ENCODE measurements around the gene DLG2.

DLG2 gene

DNA sequence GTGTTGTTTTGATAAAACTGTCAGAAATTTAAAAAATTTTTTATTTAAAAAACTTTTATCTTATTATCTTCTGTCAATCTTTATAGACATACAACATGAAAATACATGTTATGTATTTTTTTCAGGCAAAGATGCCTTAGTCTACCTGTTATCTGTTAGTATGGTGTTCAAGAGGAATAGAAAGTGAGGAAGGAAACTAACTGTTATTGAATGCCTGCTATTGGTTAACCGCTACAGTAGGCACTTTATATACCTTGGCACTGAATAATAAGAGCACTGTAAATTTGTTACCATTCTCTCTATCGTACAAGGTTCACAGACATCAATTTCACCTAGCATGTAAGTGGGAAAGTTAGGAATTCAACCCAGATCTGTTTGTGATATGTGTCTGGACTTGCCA, 2068.9 kb downstream of the DLG2 start:
- Histone ChIP-seq H3K9me3 (replicated peaks; ENCODE audit: insufficient read depth, low read length) (no peaks in the 10 kb centered on the region), H3K36me3 (replicated peaks; ENCODE audit: insufficient read depth, low read length) (no peaks in the 10 kb centered on the region), H2AFZ (ENCODE audit: low read length) (no peak overlapping the region), H3K9me2 (replicated peaks; ENCODE audit: insufficient read depth, low read length) (no peaks in the 10 kb centered on the region), H3K4me1 (ENCODE audit: low read length) (no peaks in the 10 kb centered on the region), H3F3A (ENCODE audit: insufficient read depth, low read length) (no peaks in the 10 kb centered on the region), H4K20me1 (ENCODE audit: insufficient read depth, low read length) (no peaks in the 10 kb centered on the region), H3K79me2 (ENCODE audit: low read length) (no peaks in the 10 kb centered on the region), H3K4me3 (ENCODE audit: low read length) (no peak overlapping the region), H3K27me3 (replicated peaks; ENCODE audit: insufficient read depth, low read length) (no peaks in the 10 kb centered on the region), H3K9ac (ENCODE audit: low read length) (no peak overlapping the region), H3K27ac (ENCODE audit: low read length) (no peak overlapping the region), H3K4me2 (ENCODE audit: low read depth, low read length) (no peak overlapping the region)
- TF ChIP-seq EZH2phosphoT487 (IDR thresholded peaks at IDR 0.05; ENCODE audit: low read length) (no peak), EZH2 (optimal IDR thresholded peaks at IDR 0.05; ENCODE audit: low read depth, low read length) (no peak)
- TF ChIP-seq, protein P1, sequence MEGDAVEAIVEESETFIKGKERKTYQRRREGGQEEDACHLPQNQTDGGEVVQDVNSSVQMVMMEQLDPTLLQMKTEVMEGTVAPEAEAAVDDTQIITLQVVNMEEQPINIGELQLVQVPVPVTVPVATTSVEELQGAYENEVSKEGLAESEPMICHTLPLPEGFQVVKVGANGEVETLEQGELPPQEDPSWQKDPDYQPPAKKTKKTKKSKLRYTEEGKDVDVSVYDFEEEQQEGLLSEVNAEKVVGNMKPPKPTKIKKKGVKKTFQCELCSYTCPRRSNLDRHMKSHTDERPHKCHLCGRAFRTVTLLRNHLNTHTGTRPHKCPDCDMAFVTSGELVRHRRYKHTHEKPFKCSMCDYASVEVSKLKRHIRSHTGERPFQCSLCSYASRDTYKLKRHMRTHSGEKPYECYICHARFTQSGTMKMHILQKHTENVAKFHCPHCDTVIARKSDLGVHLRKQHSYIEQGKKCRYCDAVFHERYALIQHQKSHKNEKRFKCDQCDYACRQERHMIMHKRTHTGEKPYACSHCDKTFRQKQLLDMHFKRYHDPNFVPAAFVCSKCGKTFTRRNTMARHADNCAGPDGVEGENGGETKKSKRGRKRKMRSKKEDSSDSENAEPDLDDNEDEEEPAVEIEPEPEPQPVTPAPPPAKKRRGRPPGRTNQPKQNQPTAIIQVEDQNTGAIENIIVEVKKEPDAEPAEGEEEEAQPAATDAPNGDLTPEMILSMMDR (IDR thresholded peaks at IDR 0.05; ENCODE audit: low read length), result no peak
- DNase-seq, result no peak

DNA sequence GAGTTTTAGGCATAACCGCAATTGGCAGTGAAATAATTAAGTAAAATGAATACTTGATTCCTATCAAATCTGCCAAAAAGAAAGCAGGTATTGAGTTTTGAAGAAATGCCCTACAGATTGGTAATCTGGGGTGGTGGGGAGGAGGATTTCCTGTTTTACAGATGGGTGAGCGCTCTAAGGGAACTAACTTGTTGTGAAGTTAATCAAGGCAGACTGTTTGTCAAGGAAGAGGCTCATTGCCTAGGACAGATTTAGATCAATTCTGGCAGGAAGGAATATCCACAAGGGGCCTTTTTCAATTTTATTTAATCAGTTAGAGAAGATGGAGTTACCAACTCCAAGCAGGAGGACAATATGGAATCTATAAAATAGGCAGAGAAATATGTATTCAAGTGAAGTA, 2069.5 kb downstream of the DLG2 start:
- Histone ChIP-seq H3K27me3 (replicated peaks; ENCODE audit: insufficient read depth, low read length) (no peaks in the 10 kb centered on the region), H3K4me1 (ENCODE audit: low read length) (no peaks in the 10 kb centered on the region), H3F3A (ENCODE audit: insufficient read depth, low read length) (no peaks in the 10 kb centered on the region), H3K9ac (ENCODE audit: low read length) (no peak overlapping the region), H3K79me2 (ENCODE audit: low read length) (no peaks in the 10 kb centered on the region), H3K4me2 (ENCODE audit: low read depth, low read length) (no peak overlapping the region), H3K9me3 (replicated peaks; ENCODE audit: insufficient read depth, low read length) (no peaks in the 10 kb centered on the region), H3K36me3 (replicated peaks; ENCODE audit: insufficient read depth, low read length) (no peaks in the 10 kb centered on the region), H3K9me2 (replicated peaks; ENCODE audit: insufficient read depth, low read length) (no peaks in the 10 kb centered on the region), H4K20me1 (ENCODE audit: insufficient read depth, low read length) (no peaks in the 10 kb centered on the region), H2AFZ (ENCODE audit: low read length) (no peak overlapping the region), H3K27ac (ENCODE audit: low read length) (no peak overlapping the region), H3K4me3 (ENCODE audit: low read length) (no peak overlapping the region)
- DNase-seq, result no peak
- TF ChIP-seq EZH2phosphoT487 (IDR thresholded peaks at IDR 0.05; ENCODE audit: low read length), result no peak
- TF ChIP-seq, protein P1 (IDR thresholded peaks at IDR 0.05; ENCODE audit: low read length), result no peak
- TF ChIP-seq EZH2 (optimal IDR thresholded peaks at IDR 0.05; ENCODE audit: low read depth, low read length), result no peak

DNA sequence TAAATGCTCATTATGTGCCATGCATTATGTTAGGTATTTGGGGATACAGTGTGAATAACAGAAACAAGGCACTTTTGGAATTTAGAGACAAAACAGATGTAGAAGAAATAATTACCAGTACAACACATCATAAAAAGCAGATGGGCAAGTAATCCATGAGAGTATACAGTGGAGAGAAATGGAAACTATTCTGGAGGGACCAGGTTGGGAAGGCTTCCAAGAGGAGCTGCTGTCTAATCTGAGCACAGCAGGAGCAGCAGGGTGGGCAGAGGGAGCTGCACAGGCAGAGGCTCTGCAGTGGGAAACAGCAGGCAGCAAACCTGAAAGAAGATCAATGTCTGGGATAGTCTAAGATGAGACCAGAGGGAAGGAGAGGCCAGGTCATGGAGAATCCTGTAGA, 2072.3 kb downstream of the DLG2 start:
- Histone ChIP-seq H2AFZ (ENCODE audit: low read length) (no peak overlapping the region), H3K27me3 (replicated peaks; ENCODE audit: insufficient read depth, low read length) (no peaks in the 10 kb centered on the region), H3K4me1 (ENCODE audit: low read length) (no peaks in the 10 kb centered on the region), H4K20me1 (ENCODE audit: insufficient read depth, low read length) (no peaks in the 10 kb centered on the region), H3K9ac (ENCODE audit: low read length) (no peak overlapping the region), H3K9me2 (replicated peaks; ENCODE audit: insufficient read depth, low read length) (no peaks in the 10 kb centered on the region), H3K4me3 (ENCODE audit: low read length) (no peak overlapping the region), H3K4me2 (ENCODE audit: low read depth, low read length) (no peak overlapping the region), H3K79me2 (ENCODE audit: low read length) (no peaks in the 10 kb centered on the region), H3K9me3 (replicated peaks; ENCODE audit: insufficient read depth, low read length) (no peaks in the 10 kb centered on the region), H3K36me3 (replicated peaks; ENCODE audit: insufficient read depth, low read length) (no peaks in the 10 kb centered on the region), H3K27ac (ENCODE audit: low read length) (no peak overlapping the region), H3F3A (ENCODE audit: insufficient read depth, low read length) (no peaks in the 10 kb centered on the region)
- TF ChIP-seq, protein P1 (IDR thresholded peaks at IDR 0.05; ENCODE audit: low read length), result no peak
- TF ChIP-seq EZH2phosphoT487 (IDR thresholded peaks at IDR 0.05; ENCODE audit: low read length) (no peak), EZH2 (optimal IDR thresholded peaks at IDR 0.05; ENCODE audit: low read depth, low read length) (no peak)
- DNase-seq, result no peak

Data from MM.1S (cell line).